ENCODE results near the gene C16orf92.

C16orf92 gene

GRCh38 chr16:30063278-30063892 lies 40.4 kb downstream of the C16orf92 start:
- DNase-seq = no peak

DNA sequence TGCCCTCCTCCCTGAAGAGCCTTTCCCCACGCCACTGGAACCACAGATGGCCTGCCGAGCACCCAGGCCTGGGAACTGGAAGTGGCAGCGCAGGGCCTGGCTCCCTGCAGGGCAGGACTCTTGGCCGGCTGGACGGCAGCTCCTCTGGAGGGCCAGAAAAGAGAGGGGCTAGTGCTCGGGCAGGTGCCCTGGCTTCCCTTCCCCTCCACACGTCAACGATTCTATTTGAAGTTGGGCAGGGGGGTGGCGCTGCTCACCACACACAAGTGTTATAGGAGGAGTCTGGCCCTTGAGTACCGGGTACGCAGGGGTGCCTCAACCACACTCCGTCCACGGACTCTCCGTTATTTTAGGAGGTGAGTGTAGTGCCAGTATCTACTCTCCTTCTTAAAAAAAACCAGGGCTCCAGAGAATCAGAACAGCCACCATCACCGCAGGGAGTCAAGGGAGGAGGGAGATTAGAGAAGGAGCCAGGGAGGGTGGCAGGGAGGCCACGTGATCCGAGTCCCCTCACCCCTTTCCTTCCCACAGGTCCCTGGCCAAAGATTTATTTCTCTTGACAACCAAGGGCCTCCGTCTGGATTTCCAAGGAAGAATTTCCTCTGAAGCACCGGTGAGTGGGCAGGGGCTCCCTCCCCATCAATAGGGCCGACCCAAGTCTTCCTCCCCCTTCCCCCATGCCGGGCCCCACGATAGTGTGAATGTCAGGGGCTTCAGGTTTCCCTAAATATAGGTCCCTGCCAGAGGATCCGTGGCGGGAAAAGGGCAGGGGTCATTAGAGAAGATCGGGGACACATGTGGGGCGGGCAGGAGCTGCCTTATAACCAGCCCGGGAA lies 41.1 kb downstream of the C16orf92 start:
- DNase-seq = peak; percentile 85 to 95

DNA sequence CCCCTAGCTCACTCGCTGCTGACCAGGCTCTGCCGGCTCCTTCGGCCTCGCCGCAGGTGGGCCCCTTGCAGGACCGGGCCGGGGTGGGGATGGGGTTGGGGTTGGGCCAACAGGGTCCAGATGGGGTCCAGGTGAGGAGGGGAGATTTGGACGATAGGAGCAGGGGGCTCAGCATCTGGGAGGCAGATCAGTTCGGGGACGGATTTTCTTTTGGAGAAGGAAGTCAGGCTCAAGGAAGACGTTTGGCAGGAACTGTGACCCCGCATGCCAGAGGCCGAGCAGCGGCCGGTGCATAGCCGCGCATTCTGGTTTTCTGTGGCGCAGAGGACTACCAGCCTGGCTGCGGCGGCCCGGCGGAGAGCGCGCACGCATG lies 41.7 kb downstream of the C16orf92 start:
- no peak for DNase-seq

DNA sequence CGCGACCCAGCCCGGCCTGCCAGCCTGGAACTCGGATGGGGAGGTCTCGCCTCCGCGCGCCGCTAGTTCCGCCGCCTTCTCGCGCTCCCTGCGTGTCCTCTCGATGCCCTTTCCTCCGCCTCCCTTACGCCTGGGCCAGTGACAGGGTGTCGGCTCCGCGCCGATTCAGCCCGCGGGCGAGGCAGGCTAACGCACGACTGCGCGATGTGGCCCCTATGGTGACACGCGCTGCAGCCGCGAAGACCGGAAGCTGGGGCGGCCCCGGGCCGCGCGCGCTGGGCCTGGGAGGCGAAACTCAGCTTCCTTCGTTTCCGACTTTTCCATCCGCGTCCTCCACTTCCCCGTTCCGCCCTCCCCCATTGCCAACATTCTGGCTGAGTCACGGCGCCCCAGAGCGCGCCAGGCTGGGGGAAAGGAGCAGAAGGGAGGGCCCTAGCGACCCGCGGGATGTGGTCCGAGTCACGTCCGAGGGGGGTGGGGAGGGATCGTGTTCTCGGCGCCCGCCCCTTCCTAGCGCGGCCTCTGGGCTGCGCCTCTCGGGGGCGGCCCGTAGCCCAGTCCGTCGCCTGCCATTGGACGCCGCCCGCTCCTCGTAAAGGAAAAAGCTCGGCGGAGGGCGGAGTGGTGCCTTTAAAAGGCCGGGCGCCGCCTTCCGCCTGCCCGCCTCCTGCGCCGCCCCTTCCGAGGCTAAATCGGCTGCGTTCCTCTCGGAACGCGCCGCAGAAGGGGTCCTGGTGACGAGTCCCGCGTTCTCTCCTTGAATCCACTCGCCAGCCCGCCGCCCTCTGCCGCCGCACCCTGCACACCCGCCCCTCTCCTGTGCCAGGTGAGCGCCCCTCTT lies 42.3 kb downstream of the C16orf92 start, which contains the start of gene ALDOA:
ALDOA (plus strand) TSS at position 659 of the 841 bp plus-strand sequence. CDS start 1,138 bp downstream, outside the sequence.
- peak; percentile 97 to 98 for DNase-seq

DNA sequence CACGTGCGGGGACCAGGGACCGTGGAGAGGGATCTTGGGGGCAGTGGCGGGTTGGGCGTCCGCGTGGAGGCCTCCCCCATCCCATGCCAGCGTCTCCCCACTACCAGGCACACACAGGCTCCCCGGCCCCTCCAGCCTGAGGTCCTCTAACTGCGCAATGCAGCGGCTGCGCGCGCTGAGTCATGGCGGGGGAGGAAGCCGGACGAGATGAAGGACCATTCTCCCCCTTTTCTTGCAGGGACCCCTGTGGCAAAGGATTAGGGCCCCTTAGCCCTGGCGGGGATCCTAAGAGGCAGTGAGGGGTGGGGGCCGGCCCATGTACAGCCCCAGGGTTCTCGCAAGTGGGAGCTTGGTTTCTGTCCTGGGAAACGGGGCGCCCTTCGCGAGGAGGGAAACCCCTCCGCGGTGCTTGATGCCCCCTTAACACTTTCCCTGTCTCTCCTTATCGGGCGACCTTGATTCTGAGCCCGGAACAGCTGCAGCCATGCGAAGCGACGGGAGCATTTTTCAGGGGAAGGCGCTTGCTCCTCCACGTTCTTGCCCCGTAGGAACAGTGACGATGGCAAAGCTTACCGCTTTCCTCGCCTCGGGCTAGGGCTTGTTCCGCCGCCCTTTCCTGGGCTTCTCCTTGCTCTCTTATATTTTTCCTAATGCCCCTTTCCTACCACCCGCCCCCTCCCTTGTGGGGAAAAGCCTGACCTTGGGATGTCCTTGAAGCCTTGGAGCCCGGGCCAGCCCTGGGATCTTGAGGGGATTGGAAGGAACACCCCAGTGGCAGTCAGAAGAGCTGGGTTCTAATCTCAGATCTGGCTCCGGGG lies 43.2 kb downstream of the C16orf92 start:
- no peak for DNase-seq

- DNase-seq = no peak
These were observed 44.0 kb downstream of the C16orf92 start for GRCh38 chr16:30066761-30067583.

DNA sequence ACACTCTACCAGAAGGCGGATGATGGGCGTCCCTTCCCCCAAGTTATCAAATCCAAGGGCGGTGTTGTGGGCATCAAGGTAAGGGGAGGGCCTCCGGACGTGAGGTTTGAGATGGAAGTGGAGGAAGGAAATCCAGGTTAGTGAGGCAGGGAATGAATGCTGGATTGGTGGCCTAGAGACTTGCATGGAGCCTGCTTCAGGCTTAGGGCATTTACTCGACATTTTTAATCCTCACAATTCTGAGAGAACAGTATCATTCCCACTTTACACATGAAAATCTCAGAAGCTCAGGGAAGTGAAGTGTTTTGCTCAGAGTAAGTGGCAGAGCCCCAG lies 44.6 kb downstream of the C16orf92 start:
- no peak for DNase-seq

DNA sequence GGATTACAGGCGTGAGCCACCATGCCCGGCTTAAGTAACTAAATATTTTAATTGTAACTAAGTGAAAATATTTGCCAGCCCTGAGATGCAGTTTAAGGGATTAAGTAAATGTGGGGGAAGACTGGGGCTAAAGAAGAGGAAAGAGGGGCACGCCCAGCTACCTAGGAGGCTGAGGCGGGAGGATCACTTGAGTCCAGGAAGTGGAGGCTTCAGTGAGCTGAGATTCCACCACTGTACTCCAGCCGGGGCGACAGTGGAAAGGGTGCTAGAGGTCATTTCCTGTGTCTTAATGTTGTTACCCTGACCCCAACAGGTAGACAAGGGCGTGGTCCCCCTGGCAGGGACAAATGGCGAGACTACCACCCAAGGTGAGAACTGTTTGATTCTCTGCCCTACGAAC lies 45.3 kb downstream of the C16orf92 start:
- DNase-seq = no peak

DNA sequence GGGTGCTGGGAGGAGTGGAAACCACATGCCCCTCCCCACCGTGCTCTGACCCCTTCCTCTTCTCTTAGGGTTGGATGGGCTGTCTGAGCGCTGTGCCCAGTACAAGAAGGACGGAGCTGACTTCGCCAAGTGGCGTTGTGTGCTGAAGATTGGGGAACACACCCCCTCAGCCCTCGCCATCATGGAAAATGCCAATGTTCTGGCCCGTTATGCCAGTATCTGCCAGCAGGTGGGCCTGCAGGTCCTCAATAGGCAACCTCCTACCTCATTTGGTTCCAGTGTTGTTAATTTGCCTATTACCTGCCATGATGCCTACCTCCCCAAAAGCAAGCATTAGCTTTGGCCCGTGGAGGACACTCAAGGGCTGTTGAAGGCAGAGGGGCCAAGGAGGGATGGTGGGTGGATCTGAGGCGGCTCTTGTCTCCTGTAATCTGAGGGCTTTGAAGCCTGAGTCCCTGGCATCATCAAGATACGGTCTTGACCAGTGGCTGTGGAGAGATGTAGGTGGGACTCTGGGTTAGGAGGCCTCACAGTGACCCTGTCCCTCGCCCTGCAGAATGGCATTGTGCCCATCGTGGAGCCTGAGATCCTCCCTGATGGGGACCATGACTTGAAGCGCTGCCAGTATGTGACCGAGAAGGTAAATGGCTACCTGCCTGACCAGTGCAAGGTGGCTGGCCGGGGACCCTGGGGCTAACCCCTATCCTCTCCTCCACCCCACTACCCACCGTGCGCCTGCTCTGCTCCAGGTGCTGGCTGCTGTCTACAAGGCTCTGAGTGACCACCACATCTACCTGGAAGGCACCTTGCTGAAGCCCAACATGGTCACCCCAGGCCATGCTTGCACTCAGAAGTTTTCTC lies 46.0 kb downstream of the C16orf92 start:
- DNase-seq = no peak

- DNase-seq = no peak
These were observed 46.8 kb downstream of the C16orf92 start for GRCh38 chr16:30069611-30070462.

DNA sequence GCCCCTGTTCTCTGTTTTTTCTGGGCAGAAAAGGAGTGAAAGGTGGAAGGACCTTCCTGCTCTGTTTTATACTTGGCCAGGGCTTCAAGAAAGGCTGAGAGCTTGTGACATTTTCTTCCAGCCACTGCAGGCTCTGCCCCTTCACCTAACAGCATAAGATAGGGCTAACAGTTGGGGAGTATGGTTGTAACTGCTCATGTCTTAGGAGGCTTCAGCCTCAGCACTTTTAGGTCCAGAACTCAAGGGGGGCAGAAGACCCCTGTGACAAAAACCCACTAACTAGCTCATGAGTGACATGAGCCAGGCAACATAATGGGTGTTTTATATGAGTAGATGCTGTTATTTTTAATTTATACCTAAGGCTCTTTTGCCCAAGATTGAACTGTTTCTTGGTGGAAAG lies 47.5 kb downstream of the C16orf92 start:
- no peak for DNase-seq
